ENCODE measurements around the gene LINGO3.

- no peak for TF ChIP-seq E4F1 (IDR thresholded peaks at IDR 0.05; ENCODE audit: borderline replicate concordance, partially characterized antibody)
- no peak for TF ChIP-seq CTCF (IDR thresholded peaks at IDR 0.05 in 2 of 3, conservative IDR thresholded peaks at IDR 0.05 in 1 of 3; ENCODE audit: control insufficient read depth in 2 of 3, extremely low read depth in 1 of 3, insufficient read depth in 1 of 3, low read depth in 3 of 3, low read length in 3 of 3)
- no peak for TF ChIP-seq CREB1 (IDR thresholded peaks at IDR 0.05; ENCODE audit: low read depth)
These were observed 29.3 kb downstream of the LINGO3 start for GRCh38 chr19:2278459-2279158.

Measured in GM12878 (cell line).